Body of pancreas (tissue), 4 donors: ENCODE results near the gene LGI2.

Experiments
- CTCF ChIP-seq, 7 experiments: fragments of 450-650 bp in 4 of 7; fragments of 200-600 bp in 3 of 7; sonication (generic) in 3 of 7; IDR thresholded peaks; one replicate each; pipeline ENCODE4 v1.5.1; 2016 to 2019; ENCODE audit warnings: antibody characterized with exemption in 7 of 7
- POLR2A ChIP-seq, 3 donors: fragments of 450-650 bp; IDR thresholded peaks; one replicate each; pipeline ENCODE4 v1.6.1; 2016; ENCODE audit warnings: antibody characterized with exemption in 3 of 3, mild to moderate bottlenecking in 2 of 3

DNA sequence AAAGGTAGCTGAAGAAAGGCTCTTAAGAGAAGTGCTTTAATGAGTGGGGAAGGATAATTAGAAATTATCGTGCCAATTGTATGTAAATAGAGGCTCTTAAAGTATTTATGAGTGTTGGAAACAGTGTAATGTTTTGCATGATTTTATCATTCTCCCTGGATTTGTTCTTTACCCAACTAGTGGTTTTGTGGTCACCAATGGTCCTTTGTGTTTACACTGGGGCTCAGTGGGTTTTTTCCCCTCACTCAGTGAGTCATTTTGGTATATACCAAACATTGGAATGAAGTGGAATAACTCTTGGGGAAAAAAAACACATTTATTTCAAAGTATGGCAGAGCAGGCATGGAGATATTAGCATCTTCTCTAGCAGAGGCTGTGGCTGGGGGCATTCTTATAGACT is 20.8 kb upstream of the LGI2 start:
- TF ChIP-seq CTCF (IDR thresholded peaks at IDR 0.05) (no peak), POLR2A (IDR thresholded peaks at IDR 0.05) (no peak)
